HG02588 (cell line): ENCODE data around the gene CD27.
A peak's percentile ranks its signal among the peaks of the same experiment; 100 is the strongest.
"Not testable (repeated sequence)": the region's sequence is repeated elsewhere in the genome, so short reads cannot be mapped to it uniquely, and the experiment has no call there.

Experiments used
- ATAC-seq: cut with Tn5 transposase; IDR thresholded peaks from one replicate; pipeline ENCODE4 v1.9.1; 2021; ENCODE audit warnings: mild to moderate bottlenecking, moderate library complexity; ENCODE audit not compliant: unreplicated experiment

Gene CD27

GRCh38 chr12:6478416-6478815 is 33.7 kb downstream of the CD27 start:
- ATAC-seq: no peak

GRCh38 chr12:6488240-6488639 is 43.5 kb downstream of the CD27 start:
- no peak for ATAC-seq

GRCh38 chr12:6489449-6489848 is 44.7 kb downstream of the CD27 start:
- ATAC-seq: no peak

- ATAC-seq: not testable (repeated sequence)
Observed at GRCh38 chr12:6490673-6491072, 45.9 kb downstream of the CD27 start.

- peak; percentile 65 for ATAC-seq
Observed at GRCh38 chr12:6492838-6493496, 48.2 kb downstream of the CD27 start, which contains the start of gene MRPL51. MRPL51 (minus strand) TSS chr12:6493262; CDS start chr12:6493136, 126 bp downstream.

GRCh38 chr12:6493497-6494257 is 48.9 kb downstream of the CD27 start, which contains the start of gene NCAPD2:
NCAPD2 (plus strand) TSS chr12:6494102; CDS start chr12:6495099, 997 bp downstream.
- ATAC-seq: peak; percentile 84

GRCh38 chr12:6494258-6494743 is 49.5 kb downstream of the CD27 start:
- no peak for ATAC-seq

- ATAC-seq: no peak
Observed at GRCh38 chr12:6494968-6495367, 50.2 kb downstream of the CD27 start.

GRCh38 chr12:6497291-6497690 is 52.5 kb downstream of the CD27 start:
- ATAC-seq: not testable (repeated sequence)

- ATAC-seq: no peak
Observed at GRCh38 chr12:6500466-6500865, 55.7 kb downstream of the CD27 start.
